GM12878 (cell line): ENCODE measurements around the gene MYMX.

ENCODE experiments used
- CTCF ChIP-seq, 3 experiments: IDR thresholded peaks in 2 of 3; conservative IDR thresholded peaks in 1 of 3; 2 replicates each; pipeline ENCODE4 v1.5.1; 2011; ENCODE audit warnings: low read depth in 3 of 3, low read length in 3 of 3, mild to moderate bottlenecking in 3 of 3, control low read depth in 2 of 3, moderate library complexity in 2 of 3, inconsistent platforms in 1 of 3, mixed read lengths in 1 of 3; ENCODE audit not compliant: control insufficient read depth in 2 of 3, insufficient read depth in 1 of 3; ENCODE audit errors: extremely low read depth in 1 of 3
- FOXM1 ChIP-seq: IDR thresholded peaks from 2 replicates; pipeline ENCODE4 v1.6.1; 2012; ENCODE audit warnings: low read depth, mild to moderate bottlenecking, inconsistent platforms, low read length, moderate library complexity
- HCFC1 ChIP-seq: fragments of 150-350 bp; IDR thresholded peaks from 2 replicates; pipeline ENCODE4 v1.6.1; 2014; ENCODE audit warnings: low read length
- TF ChIP-seq, protein P1 (sequence below): IDR thresholded peaks from 2 replicates; pipeline ENCODE4 v1.6.1; 2012; ENCODE audit warnings: low read depth, low read length, improper control_type of control experiment

DNA sequence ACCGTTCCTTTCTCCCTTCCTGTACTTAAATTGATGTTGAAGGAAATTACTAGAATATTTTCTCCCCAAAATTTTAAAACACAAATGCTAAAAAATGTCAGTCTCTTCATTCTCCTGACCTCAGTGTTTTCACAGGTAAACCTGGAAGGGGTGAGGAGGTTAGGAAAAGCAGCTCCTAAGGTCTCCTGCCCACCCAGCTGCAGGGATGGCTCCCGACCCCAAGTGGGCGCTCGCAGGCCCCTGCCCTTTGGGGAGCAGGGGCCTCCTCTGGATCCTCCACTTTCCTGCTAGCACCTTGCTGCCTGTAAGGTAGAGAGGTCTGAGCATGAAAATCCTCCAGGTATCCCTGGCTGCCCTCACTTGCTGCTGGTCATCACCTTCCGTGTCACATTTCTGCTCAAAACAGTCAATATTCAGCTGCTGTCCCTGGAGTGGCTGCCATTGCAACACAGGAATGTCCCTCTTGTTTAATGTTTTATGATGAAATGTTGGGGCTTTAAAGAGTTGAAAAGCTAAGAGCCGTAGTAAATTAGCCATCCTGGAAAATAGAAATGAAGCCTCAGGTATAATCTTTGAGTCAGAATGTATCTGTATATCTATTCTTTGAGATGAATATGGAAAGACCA lies 19.3 kb downstream of the MYMX start:
- TF ChIP-seq CTCF (IDR thresholded peaks at IDR 0.05 in 2 of 3, conservative IDR thresholded peaks at IDR 0.05 in 1 of 3; ENCODE audit: control insufficient read depth in 2 of 3, extremely low read depth in 1 of 3, insufficient read depth in 1 of 3, low read depth in 3 of 3, low read length in 3 of 3) (no peak), HCFC1 (no peak), FOXM1 (no peak)
- TF ChIP-seq, protein P1, sequence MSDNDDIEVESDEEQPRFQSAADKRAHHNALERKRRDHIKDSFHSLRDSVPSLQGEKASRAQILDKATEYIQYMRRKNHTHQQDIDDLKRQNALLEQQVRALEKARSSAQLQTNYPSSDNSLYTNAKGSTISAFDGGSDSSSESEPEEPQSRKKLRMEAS: no peak
